Mesothelial cell of epicardium (in vitro differentiated cells): Measurements from ENCODE around the gene AQP2. TPM values are rescaled to one million over a fixed set of nuclear protein-coding genes. Genes with fewer than 3 reads are reported as not detected.

Experiments used
- DNase-seq, 2 experiments: peaks; one replicate each; pipeline ENCODE4 v3.0.0; 2021; ENCODE audit warnings: low spot score in 2 of 2; ENCODE audit not compliant: unreplicated experiment in 2 of 2
- H3K27ac Mint-ChIP-seq: 2 replicates; pipeline ENCODE4 v1.8.0; 2021; ENCODE audit warnings: mixed read lengths
- H3K27me3 Mint-ChIP-seq: 2 replicates; pipeline ENCODE4 v1.8.0; 2021; ENCODE audit warnings: low read depth, mixed read lengths
- H3K36me3 Mint-ChIP-seq: 2 replicates; pipeline ENCODE4 v1.8.0; 2021; ENCODE audit warnings: mixed read lengths
- H3K4me1 Mint-ChIP-seq: 2 replicates; pipeline ENCODE4 v1.8.0; 2021; ENCODE audit warnings: mixed read lengths
- H3K4me3 Mint-ChIP-seq: 2 replicates; pipeline ENCODE4 v1.8.0; 2021; ENCODE audit warnings: mild to moderate bottlenecking, moderate library complexity, mixed read lengths
- H3K9me3 Mint-ChIP-seq: 2 replicates; pipeline ENCODE4 v1.8.0; 2021; ENCODE audit warnings: mixed read lengths
- total RNA-seq: library from RNA; stranded (reverse); gene quantifications from 3 replicates; pipeline ENCODE4 v1.2.1, GENCODE V29; 2021
- TF ChIP-seq, protein P1 (sequence below): fragments of 200-600 bp; sonication (generic); IDR thresholded peaks from one replicate; pipeline ENCODE4 v1.5.0; 2021; ENCODE audit warnings: antibody characterized with exemption; ENCODE audit not compliant: unreplicated experiment

The AQP2 gene
- total RNA-seq, 1 donor from 2014 or later, result not detected

DNA sequence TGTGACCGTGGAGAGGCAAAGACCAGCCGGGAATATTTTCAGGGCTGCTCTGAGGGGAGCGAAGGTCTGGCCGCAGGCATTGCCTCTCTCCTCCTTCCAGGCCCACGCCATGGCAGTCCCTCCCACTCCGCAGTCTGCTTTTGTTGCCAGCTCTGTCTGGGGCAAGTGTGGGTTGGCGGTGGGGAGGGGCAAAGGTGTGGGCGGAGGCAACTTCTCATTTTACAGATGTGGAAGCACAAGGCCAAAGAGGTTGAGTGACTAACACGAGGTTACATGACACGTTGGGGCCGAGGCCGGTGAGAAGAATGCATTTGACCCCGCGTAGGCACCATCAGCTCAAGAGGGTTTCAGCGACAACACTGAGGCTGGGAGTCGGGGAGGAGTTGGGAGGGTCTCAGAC lies 40.7 kb upstream of the AQP2 start:
- no peak for DNase-seq
- Mint-ChIP-seq H3K4me3 (no peak overlapping the region), H3K27ac (no peak overlapping the region), H3K27me3 (peaks cover 13% of the 10 kb centered on the region), H3K36me3 (no peaks in the 10 kb centered on the region), H3K4me1 (peaks cover 35% of the 10 kb centered on the region), H3K9me3 (no peaks in the 10 kb centered on the region)
- TF ChIP-seq, protein P1, sequence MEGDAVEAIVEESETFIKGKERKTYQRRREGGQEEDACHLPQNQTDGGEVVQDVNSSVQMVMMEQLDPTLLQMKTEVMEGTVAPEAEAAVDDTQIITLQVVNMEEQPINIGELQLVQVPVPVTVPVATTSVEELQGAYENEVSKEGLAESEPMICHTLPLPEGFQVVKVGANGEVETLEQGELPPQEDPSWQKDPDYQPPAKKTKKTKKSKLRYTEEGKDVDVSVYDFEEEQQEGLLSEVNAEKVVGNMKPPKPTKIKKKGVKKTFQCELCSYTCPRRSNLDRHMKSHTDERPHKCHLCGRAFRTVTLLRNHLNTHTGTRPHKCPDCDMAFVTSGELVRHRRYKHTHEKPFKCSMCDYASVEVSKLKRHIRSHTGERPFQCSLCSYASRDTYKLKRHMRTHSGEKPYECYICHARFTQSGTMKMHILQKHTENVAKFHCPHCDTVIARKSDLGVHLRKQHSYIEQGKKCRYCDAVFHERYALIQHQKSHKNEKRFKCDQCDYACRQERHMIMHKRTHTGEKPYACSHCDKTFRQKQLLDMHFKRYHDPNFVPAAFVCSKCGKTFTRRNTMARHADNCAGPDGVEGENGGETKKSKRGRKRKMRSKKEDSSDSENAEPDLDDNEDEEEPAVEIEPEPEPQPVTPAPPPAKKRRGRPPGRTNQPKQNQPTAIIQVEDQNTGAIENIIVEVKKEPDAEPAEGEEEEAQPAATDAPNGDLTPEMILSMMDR, result no peak

DNA sequence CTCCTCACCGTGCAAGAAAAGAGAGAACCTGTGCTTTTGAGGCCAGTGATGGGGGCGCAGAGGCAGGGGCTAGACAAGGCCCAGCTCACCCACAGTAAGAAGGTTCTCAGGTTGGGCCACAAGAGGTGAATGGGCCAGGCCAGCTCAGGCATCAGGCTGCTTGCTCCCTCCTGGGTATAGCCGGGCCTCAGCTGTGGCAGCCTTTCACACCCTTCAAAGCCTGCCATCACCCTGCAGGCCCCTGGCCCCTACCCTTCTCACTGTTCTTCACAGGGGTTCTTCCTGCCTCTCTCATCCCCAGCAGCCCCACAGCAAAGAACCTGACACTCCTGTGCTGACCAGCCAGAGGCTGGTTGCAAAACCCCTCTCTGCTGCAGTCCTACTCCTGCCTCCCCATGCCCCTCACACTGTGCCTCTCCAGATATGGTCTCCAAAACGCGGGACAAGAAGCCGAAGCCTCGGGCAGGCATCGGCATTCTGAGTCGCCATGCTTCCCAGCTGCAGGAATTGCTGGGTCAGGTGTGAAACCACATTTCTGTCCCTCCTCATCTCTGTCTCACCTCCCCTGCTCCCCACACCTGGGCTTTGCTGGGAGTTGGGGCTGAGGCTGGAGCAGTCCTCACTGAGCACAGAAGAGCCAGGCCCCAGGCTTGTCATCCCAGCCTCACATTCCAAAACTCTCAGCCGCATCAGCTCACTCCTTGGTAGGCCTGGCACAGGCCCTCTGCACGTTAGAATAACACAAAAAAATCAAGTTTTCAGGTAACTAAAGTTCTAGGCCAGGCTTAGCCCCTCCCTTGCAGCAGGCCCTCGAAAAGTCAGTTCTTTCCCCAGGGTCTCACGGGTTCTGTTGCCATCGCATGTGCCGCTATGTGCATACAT lies 40.0 kb upstream of the AQP2 start:
- Mint-ChIP-seq H3K27ac (no peak overlapping the region), H3K4me1 (peaks cover 35% of the 10 kb centered on the region), H3K4me3 (no peak overlapping the region), H3K27me3 (peaks cover 11% of the 10 kb centered on the region), H3K9me3 (no peaks in the 10 kb centered on the region), H3K36me3 (no peaks in the 10 kb centered on the region)
- DNase-seq, result no peak
- TF ChIP-seq, protein P1, result no peak

DNA sequence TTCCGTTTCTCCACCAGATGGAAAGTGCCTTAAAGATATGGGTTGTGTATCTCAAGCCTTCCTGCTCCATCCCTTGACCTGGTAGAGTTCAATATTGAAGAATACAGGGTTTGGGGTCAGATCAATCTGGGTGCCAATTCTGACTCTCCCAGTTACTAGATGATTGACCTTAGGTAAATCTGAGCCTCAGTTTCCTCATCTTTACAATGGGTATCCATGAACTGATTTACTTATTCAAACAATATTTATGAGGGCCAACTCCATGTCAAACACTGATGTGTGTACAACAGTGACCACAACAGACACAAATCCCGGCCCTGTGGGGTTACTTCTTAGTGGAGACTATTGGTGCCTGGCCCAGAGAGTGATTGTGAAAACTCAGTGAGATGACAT lies 39.3 kb upstream of the AQP2 start:
- Mint-ChIP-seq H3K27me3 (peaks cover 4% of the 10 kb centered on the region), H3K4me1 (peaks cover 35% of the 10 kb centered on the region), H3K4me3 (no peak overlapping the region), H3K9me3 (no peaks in the 10 kb centered on the region), H3K36me3 (no peaks in the 10 kb centered on the region), H3K27ac (no peak overlapping the region)
- TF ChIP-seq, protein P1, result no peak
- DNase-seq, result no peak

DNA sequence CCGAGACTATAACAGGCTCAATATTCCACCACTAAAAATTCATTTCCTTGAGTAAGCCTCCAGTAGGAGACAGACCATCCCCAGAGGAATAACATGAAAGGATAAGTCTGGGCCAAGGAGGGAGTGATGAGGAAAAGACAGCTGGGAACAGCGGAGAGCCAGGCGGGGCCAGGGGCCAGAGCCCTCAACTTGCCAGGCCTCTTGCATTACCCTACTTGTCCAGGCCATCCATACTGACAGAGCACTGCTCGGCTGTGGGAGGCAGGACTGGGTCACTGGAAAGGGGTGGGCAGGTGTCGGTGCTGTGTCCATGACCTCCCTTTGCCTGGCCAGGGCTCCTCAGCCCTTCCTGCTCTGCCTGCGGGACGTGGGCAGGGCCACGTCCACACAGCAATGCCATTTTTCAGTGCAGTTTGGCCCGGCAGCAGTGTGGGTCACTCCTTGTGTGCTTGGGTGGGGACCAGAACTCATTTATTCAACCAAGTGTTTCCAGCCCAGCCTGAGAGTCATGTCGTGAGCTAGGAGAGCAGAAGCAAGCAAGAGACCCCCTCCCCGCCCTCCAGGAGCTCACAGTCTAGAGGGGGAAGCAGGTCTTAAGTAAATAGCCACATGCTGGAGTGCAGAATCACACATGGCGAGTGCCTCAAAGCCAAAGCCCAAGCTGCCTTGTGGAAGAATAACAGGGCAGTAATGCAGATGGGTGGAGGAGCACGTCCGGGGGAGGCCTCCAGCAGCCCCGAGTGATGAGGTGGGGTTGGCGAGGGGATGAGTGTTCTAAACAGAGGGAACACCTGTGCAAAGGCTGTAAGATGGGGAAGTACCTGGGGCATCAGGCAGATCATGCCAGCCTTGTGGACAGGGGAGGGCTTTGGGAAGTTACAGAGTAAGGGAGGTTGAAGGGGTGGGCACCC lies 37.9 kb upstream of the AQP2 start:
- Mint-ChIP-seq H3K27me3 (peaks cover 4% of the 10 kb centered on the region), H3K4me1 (peaks cover 39% of the 10 kb centered on the region)

More for the DNA sequence above, 37.9 kb upstream of the AQP2 start:
- TF ChIP-seq, protein P1, result no peak
- no peak for DNase-seq
- H3K4me3 Mint-ChIP-seq, result no peak overlapping the region
- H3K27ac Mint-ChIP-seq, result no peak overlapping the region
- H3K9me3 Mint-ChIP-seq, result no peaks in the 10 kb centered on the region
- H3K36me3 Mint-ChIP-seq, result no peaks in the 10 kb centered on the region
